Measurements from ENCODE around the gene ASB18. TPM values are rescaled to one million over a fixed set of nuclear protein-coding genes. Genes with fewer than 3 reads are reported as not detected.

Gene ASB18
- total and polyA plus RNA-seq, 2 of the 4 experiments (the other 2 are of a cell fraction) = not detected

DNA sequence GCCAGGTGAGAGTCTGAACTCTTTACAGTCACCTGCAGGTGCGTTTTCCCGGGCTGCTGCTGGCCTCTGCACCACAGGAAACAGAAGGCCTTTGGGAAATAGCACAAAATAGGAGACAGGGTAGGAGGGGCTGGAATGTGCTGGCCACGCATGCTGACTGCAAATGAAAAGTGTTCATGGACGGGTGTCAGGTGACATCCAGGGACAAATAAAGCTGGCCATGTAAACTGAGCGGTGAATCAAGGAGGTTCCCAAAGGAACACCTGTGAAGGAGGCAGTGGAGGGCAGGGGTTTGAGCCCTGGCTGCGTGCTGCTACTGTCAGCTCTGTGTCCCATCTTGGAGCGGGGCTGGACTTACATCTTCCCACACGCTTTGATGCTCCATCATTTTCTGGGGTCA is 53.7 kb downstream of the ASB18 start:
- DNase-seq = no peak
- no peak overlapping the region for H2BK15ac ChIP-seq (ENCODE audit: low read depth, low read length)

More for the DNA sequence above, 53.7 kb downstream of the ASB18 start:
- in situ Hi-C loops (cut with MboI; ENCODE audit: low sequenced_read_pairs) = no loop called here
- Histone ChIP-seq H3K23ac (ENCODE audit: low read depth, low read length) (no peak overlapping the region), H2AFZ (replicated peaks; ENCODE audit: low read length, poor library complexity) (peak overlapping the region; percentile 23), H3K9me3 (ENCODE audit: control insufficient read depth, insufficient read depth, low read length) (no peaks in the 10 kb centered on the region; the same call in 1 of the 2 replicates), H3K18ac (ENCODE audit: low read depth, low read length) (no peak overlapping the region), H3K4me3 (ENCODE audit: insufficient read depth, low read depth, low read length) (no peak overlapping the region), H3K9me1 (ENCODE audit: insufficient read depth, low read length) (no peaks in the 10 kb centered on the region), H3K4me1 (ENCODE audit: control insufficient read depth, insufficient read depth, low read length) (no peaks in the 10 kb centered on the region), H2AK9ac (replicated peaks; ENCODE audit: low read depth, low read length, poor library complexity) (no peak overlapping the region), H3K27me3 (ENCODE audit: control insufficient read depth, insufficient read depth, low read length) (peaks cover 23% of the 10 kb centered on the region), H3K4ac (ENCODE audit: low read depth, low read length) (no peak overlapping the region), H3K4me2 (ENCODE audit: low read depth, low read length) (no peak overlapping the region), H4K91ac (ENCODE audit: insufficient read depth, low read depth, low read length) (no peak overlapping the region), H4K5ac (ENCODE audit: low read depth, low read length) (no peak overlapping the region), H3K27ac (ENCODE audit: insufficient read depth, low read length) (no peak overlapping the region), H3K14ac (replicated peaks; ENCODE audit: low read depth, low read length) (no peak overlapping the region), H3K9ac (ENCODE audit: low read depth, low read length) (no peak overlapping the region), H4K20me1 (ENCODE audit: insufficient read depth, low read length) (no peaks in the 10 kb centered on the region), H2BK20ac (ENCODE audit: low read depth, low read length) (no peak overlapping the region), H2AK5ac (ENCODE audit: low read depth, low read length) (no peak overlapping the region), H3K56ac (ENCODE audit: extremely low read depth, insufficient read depth, low read length) (no peak overlapping the region), H3K79me1 (ENCODE audit: low read depth in 1 of 2, low read length in 2 of 2) (no peaks in the 10 kb centered on the region), H3K36me3 (ENCODE audit: control insufficient read depth, insufficient read depth, low read length) (no peaks in the 10 kb centered on the region), H4K8ac (ENCODE audit: low read depth in 2 of 2, low read length in 2 of 2) (no peak overlapping the region), H2BK120ac (ENCODE audit: low read depth, low read length) (no peak overlapping the region), H2BK5ac (ENCODE audit: low read depth, low read length, poor library complexity, severe bottlenecking) (no peak overlapping the region)
- ChIA-PET CTCF (no interaction called here), POLR2A (ENCODE audit: unreplicated experiment) (no interaction called here)
- intact Hi-C loops (cut with micrococcal nuclease) = no loop called here
- ATAC-seq (ENCODE audit: low read depth) = no peak
- TF ChIP-seq MAFK (IDR thresholded peaks at IDR 0.05; ENCODE audit: low read depth, low read length) = no peak
- TF ChIP-seq RAD21 (IDR thresholded peaks at IDR 0.05; ENCODE audit: low read length) = no peak
- TF ChIP-seq MAZ (IDR thresholded peaks at IDR 0.05; ENCODE audit: borderline replicate concordance, low read depth, low read length) = no peak
- no peak for TF ChIP-seq SMC3 (IDR thresholded peaks at IDR 0.05; ENCODE audit: low read depth, low read length)
- TF ChIP-seq NFE2L2 (IDR thresholded peaks at IDR 0.05; ENCODE audit: low read depth, low read length) = no peak
- TF ChIP-seq POLR2A (IDR thresholded peaks at IDR 0.05; ENCODE audit: low read depth, low read length) = no peak
- no peak for TF ChIP-seq BHLHE40 (IDR thresholded peaks at IDR 0.05; ENCODE audit: low read depth, low read length)
- no peak for TF ChIP-seq CEBPB (IDR thresholded peaks at IDR 0.05; ENCODE audit: low read depth, low read length)
- TF ChIP-seq FOS (IDR thresholded peaks at IDR 0.05; ENCODE audit: low read depth, low read length) = no peak
- TF ChIP-seq MXI1 (IDR thresholded peaks at IDR 0.05; ENCODE audit: borderline replicate concordance, low read depth, low read length) = no peak
- no peak for TF ChIP-seq ELK1 (IDR thresholded peaks at IDR 0.05; ENCODE audit: borderline replicate concordance, low read depth, low read length)
- dilution Hi-C loops (cut with HindIII; ENCODE audit: low sequenced_read_pairs, unreplicated experiment) = no loop called here
- BruUV-seq (replicated peaks) = no TSS peak
- 30% methylated on average over 5 of the region's 8 CpGs; no CpG with 5 or more reads in 1 of the 2 experiments for WGBS, 2 experiments (ENCODE audit: extremely low coverage in 2 of 2, insufficient read length in 1 of 2)
